ENCODE measurements around the gene TCP11. TPM values are rescaled to one million over a fixed set of nuclear protein-coding genes. Genes with fewer than 3 reads are reported as not detected.

The TCP11 gene
- total RNA-seq, 2 donors from 2014 or later, result not detected

GRCh38 chr6:35179901-35180535 lies 38.9 kb upstream of the TCP11 start:
- H3K4me3 ChIP-seq, result no peak overlapping the region
- H3K36me3 ChIP-seq, result no peaks in the 10 kb centered on the region
- H3K27me3 ChIP-seq, result no peaks in the 10 kb centered on the region
- H3K4me1 ChIP-seq, result peaks cover 0 to 23% of the 10 kb centered on the region in 2 donors
- no peak overlapping the region for H3K27ac ChIP-seq
- no peak for DNase-seq (ENCODE audit: low spot score)
- no peak for TF ChIP-seq CTCF (IDR thresholded peaks at IDR 0.05)
- no peaks in the 10 kb centered on the region for H3K9me3 ChIP-seq

GRCh38 chr6:35178932-35179832 lies 38.0 kb upstream of the TCP11 start:
- Histone ChIP-seq H3K27ac (no peak overlapping the region), H3K36me3 (no peaks in the 10 kb centered on the region), H3K4me3 (no peak overlapping the region), H3K27me3 (no peaks in the 10 kb centered on the region), H3K9me3 (no peaks in the 10 kb centered on the region), H3K4me1 (peaks cover 0 to 18% of the 10 kb centered on the region in 2 donors)
- DNase-seq (ENCODE audit: low spot score), result no peak
- no peak for TF ChIP-seq CTCF (IDR thresholded peaks at IDR 0.05)

- H3K27ac ChIP-seq, result no peak overlapping the region
- H3K4me1 ChIP-seq, result peaks cover 0 to 18% of the 10 kb centered on the region in 2 donors
- no peak for TF ChIP-seq CTCF (IDR thresholded peaks at IDR 0.05)
- DNase-seq (ENCODE audit: low spot score), result no peak
- no peaks in the 10 kb centered on the region for H3K9me3 ChIP-seq
- no peak overlapping the region for H3K4me3 ChIP-seq
- H3K27me3 ChIP-seq, result no peaks in the 10 kb centered on the region
- no peaks in the 10 kb centered on the region for H3K36me3 ChIP-seq
Measured at GRCh38 chr6:35178012-35178411, 36.9 kb upstream of the TCP11 start.

- H3K9me3 ChIP-seq, result no peaks in the 10 kb centered on the region
- no peaks in the 10 kb centered on the region for H3K27me3 ChIP-seq
- DNase-seq (ENCODE audit: low spot score), result no peak
- H3K4me3 ChIP-seq, result no peak overlapping the region
- no peak for TF ChIP-seq CTCF (IDR thresholded peaks at IDR 0.05)
- H3K4me1 ChIP-seq, result peaks cover 0 to 18% of the 10 kb centered on the region in 2 donors
- no peaks in the 10 kb centered on the region for H3K36me3 ChIP-seq
- H3K27ac ChIP-seq, result no peak overlapping the region
Measured at GRCh38 chr6:35177596-35177995, 36.5 kb upstream of the TCP11 start.

GRCh38 chr6:35177157-35177556 lies 36.0 kb upstream of the TCP11 start:
- Histone ChIP-seq H3K27me3 (no peaks in the 10 kb centered on the region), H3K36me3 (no peaks in the 10 kb centered on the region), H3K27ac (no peak overlapping the region), H3K9me3 (no peaks in the 10 kb centered on the region), H3K4me1 (peaks cover 0 to 15% of the 10 kb centered on the region in 2 donors), H3K4me3 (no peak overlapping the region)
- no peak for DNase-seq (ENCODE audit: low spot score)
- TF ChIP-seq CTCF (IDR thresholded peaks at IDR 0.05), result no peak

All from right atrium auricular region (tissue), 2 donors.